Right lung (tissue), 10 donors: Measurements from ENCODE around the gene DUOX1. TPM values are rescaled to one million over a fixed set of nuclear protein-coding genes. Genes with fewer than 3 reads are reported as not detected.
"Not testable (repeated sequence)": the region's sequence is repeated elsewhere in the genome, so short reads cannot be mapped to it uniquely, and the experiment has no call there.

Experiments
- DNase-seq, 2 donors: peaks; one replicate each; pipeline ENCODE4 v3.0.0-alpha.2; 2013
- long read RNA-seq, 8 donors: transcript quantifications; one replicate each; lab custom pipeline, GENCODE V29; 2026
- polyA plus RNA-seq, 5 donors: library from polyadenylated mRNA; unstranded; fragments of 120-200 nt; gene quantifications; one replicate each; pipeline versions ENCODE4 v1.2.1 to v1.2.3, GENCODE V29; 2013; ENCODE audit warnings: inconsistent platforms in 1 of 5, low replicate concordance in 1 of 5; ENCODE audit not compliant: insufficient read length in 5 of 5, insufficient read depth in 1 of 5

The DUOX1 gene
- polyA plus RNA-seq: 1 to 10 TPM; 5.2 to 7.8 (median 6.6) TPM
- long read RNA-seq, donor 1: 0 reads
- long read RNA-seq, donor 2, partial matches to known transcripts: 21 of 26 reads
- long read RNA-seq, donor 2, other reads (novel, unspliced or antisense): 5 of 26 reads
- long read RNA-seq, donor 3: 0 reads
- long read RNA-seq, donor 4: 0 reads
- long read RNA-seq, donor 5, partial matches to known transcripts: 5 of 10 reads
- long read RNA-seq, donor 5, other reads (novel, unspliced or antisense): 5 of 10 reads
- long read RNA-seq, donor 6, partial matches to known transcripts: 5 of 19 reads
- long read RNA-seq, donor 6, other reads (novel, unspliced or antisense): 14 of 19 reads
- long read RNA-seq, donor 7: 0 reads
- long read RNA-seq, donor 8: 0 reads

DNA sequence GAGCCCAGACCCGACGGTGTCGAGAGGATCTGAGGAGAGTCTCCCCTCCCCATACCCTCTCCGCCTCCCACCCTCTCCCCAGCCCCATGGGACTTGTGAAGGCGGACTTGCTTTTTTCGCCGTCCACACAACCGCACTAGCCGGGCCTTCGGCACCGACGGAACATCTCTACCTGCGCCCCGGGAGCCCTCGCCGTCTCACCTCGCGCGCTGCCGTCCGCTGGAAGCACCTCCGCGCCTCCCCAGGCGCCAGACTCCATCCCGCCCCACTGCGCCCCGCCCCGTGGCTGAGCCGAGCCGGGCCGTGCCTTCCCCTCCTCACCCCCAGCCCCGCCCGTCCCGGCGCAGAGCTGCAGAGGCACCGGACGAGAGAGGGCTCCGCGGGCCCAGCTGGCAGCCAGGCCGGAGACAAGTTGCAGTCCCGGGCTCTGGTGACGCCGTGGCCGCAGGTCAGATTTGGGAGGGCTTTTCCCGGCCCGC lies at the start of gene DUOX1, which contains the start of gene DUOXA1:
Gene DUOX1, plus strand, starts transcription at position 344 of the 479 bp plus-strand sequence. CDS start 1,973 bp downstream, outside the sequence.
Gene DUOXA1, minus strand, starts transcription at position 229 of the 479 bp plus-strand sequence. CDS start 6,865 bp downstream, outside the sequence.
- DNase-seq: no peak

DNA sequence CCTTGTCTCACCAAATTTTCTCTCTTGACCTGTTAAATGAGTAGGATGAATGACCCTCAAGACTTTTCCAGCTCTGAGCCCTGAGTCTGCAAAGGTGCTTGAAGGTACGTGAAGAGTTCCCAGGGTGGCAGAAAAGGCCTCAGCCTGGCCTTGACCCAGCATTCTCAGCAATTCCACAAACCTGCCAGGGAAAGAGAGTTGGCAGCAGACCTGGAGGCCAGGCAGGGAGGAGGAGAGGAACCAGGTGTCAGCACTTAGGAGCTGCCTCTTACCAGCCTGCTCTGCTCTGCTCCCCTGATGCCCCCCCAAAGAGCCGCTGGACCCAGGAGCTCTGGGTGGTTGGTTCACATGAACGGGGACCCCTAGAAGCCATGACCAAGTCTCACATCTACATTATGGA lies 49.2 kb upstream of the DUOX1 start:
- not testable (repeated sequence) for DNase-seq

DNA sequence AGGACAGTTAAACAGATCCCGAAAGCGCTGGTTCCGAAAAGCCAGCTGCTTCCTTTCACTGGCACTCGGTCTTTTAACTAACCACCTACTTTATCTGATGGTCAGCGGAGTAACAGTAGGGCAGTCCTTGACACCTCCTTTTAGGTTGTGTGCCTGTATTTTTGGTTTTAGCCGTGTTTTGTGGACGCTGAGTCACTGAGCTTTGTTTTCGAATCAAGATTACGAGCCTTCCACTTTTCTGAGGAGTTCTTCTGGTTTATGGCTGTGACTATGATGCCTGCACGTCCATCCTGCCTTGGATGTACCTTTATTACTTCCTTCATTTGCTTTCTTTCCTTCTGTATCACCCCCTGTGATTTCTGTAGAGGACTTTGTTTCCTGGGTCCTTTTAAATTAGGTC lies 47.4 kb upstream of the DUOX1 start:
- DNase-seq: not testable (repeated sequence)

DNA sequence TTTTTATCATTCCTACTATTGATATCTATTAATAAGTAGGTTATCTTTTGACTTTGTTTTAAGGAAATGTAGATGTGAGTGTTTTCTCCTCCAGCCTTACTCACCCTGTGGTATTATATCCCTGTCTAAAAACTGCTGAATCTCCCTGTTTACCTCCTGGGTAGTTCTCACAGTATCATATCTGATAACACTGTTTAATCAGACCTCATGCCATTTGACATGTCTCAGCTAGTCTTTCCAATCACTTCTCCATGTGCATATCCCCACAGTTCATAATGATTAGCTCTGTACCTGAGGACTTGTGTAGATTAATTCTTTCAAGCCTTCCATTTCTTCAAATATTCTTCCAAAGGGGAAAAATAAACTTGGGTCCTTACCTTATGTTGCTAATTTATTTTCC lies 46.6 kb upstream of the DUOX1 start:
- no peak for DNase-seq

DNA sequence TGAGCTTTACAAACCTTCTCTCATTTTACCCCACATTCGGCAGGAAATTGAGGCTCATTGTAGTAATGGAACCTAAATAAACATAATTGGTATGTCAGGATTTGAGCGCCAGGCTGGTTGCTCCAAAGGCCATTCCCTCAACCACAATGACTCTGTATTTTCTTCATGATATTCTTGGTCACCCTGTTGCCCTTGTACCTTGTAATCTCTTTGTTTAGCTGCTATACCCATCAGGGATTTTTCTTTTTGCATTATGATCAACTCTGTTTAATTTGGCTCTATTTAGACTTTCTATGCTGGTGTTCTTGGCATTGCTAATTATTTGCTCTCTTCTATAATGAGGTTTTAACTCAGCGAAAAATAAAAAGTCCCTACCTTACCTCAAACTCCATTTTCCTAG lies 45.6 kb upstream of the DUOX1 start:
- no peak for DNase-seq

DNA sequence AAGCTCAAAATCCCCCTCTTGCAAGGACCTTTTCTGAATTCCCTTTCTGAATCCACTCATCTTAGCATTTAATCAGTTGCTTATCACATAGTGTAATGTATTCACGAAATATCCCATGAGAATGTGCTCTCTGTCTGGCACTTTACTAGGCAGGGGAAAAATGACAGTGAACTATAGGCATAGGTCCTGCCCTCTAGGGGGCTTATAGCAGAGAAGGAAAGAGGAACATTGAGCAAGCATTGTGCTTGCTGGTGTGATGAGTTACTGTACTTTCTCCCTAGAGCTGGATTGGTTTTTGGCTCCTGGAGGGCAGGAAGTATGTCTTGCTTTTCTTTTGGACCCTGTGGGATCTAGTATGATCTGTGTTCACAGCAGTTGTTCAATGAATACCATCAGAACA lies 42.3 kb upstream of the DUOX1 start:
- no peak for DNase-seq

DNA sequence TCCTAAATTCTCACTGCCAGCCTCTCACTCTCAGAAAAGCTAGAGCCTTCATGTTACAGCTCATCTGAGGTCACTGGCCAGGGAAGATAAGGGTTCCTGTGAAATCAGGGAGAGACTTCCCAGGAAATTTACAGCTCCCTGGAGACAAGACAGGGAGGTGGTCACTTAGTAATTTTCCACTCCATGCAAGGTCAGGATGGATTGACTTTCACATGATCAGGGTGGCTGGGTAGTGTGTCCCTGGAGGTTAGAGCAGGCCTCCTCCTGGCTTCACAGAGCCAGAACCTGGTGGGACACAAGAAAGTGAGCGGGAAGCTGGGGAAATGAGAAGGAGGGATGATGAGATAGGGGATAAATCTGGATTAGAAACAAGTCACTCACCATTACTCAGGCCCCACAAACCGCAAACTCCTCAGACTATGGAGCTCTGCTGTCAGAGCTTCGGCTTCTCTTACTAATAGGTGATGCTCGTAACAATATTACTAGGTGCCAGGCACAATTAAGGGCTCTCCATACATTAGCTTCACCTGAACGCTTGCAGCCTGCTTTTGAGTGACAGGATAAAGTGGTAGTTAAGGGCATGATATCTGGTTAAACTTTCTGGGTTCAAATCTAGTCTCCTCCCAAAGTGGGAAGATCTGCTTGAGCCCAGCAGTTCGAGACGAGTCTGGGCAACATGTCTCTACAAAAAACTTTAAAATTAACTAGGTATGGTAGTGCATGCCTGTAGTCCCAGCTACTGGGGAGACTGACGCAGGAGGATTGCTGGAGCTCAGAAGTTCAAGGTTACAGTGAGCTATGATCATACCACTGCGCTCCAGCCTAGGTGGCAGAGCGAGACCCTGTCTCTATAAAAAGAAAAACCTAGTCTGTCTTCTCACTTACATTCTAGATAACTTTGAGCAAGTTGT lies 40.7 kb upstream of the DUOX1 start:
- no peak for DNase-seq

DNA sequence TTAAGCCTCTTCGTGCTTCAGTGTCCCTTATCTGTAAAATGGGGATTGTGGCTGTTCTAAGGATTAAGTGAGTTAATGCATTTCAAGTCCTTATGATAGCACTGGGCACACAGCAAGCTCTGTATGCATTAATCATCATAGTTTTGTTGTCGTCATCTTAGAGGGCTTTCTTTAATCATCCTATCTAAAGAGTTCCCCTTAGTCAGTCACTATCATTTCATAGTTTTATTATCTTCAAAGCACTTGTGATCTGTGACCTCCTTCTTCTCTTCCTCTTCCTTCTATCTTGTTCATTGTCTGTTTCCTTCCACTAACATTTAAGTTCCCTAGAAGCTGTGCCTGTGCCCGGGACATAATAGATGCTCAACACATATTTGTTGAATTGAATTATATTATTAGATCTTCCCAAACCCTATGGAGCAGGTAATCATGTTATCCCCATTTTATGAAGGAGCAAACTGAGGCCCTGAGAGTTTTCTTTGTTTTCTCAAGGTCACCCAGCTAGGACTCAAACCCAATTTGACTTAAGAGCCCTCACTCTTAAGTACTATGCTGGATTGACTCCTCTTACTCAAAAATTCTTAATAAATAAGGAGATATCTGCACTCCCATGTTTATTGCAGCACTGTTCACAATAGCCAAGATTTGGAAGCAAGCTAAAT lies 40.0 kb upstream of the DUOX1 start:
- no peak for DNase-seq

DNA sequence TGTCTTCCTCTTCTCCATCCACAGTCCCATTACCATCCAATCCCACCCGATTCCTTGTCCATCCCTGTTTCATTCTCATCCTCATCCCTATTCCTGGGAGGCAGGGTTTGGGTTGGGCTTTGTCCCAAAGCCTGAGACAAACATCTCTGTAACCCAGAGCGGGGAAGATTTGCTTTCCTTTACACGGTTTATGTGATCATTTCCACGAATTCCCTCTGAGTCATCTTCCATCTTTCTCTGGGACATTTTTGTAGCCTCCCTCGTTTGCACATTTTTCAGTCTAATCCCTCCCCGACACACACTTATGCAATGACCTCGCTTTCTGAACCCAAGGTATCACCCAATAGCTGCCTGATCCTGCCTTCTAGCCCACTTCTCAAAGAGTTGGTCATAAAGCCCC lies 38.6 kb upstream of the DUOX1 start:
- DNase-seq: no peak

DNA sequence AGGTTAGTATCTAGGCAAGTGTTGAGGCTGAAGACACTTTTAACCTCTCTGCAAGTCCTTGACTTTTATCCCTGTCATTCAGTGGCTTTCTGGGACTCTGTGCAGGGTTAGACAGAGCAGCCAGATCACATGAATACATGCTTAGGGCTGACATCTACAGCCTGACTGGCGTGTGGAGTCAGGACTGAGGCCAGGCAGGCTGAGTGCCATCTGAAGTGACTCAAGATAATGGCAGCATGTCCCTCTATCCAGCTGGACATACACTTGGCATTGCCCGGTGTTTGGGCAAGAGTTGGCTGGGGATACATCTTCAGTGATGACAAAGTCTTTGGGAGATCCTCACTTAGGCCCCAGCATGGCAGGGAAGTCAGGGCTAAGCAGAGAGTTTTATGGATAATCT lies 38.2 kb upstream of the DUOX1 start:
- DNase-seq: no peak

DNA sequence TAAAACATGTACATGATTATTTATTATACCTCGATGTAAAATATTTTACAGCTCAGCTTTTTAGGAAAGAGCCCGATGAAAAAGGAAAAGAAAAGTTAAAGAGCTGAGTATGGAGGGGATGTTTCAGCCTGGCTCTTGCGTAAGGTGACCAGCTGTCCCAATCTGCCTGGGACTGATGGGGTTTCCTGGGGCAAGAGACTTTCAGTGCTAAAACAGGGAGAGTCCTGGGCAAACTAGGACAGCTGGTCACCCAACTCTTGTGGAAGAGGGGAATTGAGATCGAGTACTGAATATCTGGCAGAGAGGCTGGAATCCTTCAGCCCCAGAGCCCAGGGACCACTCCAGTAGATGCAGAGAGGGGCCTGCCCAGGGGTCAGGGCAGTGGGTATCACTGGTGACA lies 36.8 kb upstream of the DUOX1 start:
- no peak for DNase-seq

DNA sequence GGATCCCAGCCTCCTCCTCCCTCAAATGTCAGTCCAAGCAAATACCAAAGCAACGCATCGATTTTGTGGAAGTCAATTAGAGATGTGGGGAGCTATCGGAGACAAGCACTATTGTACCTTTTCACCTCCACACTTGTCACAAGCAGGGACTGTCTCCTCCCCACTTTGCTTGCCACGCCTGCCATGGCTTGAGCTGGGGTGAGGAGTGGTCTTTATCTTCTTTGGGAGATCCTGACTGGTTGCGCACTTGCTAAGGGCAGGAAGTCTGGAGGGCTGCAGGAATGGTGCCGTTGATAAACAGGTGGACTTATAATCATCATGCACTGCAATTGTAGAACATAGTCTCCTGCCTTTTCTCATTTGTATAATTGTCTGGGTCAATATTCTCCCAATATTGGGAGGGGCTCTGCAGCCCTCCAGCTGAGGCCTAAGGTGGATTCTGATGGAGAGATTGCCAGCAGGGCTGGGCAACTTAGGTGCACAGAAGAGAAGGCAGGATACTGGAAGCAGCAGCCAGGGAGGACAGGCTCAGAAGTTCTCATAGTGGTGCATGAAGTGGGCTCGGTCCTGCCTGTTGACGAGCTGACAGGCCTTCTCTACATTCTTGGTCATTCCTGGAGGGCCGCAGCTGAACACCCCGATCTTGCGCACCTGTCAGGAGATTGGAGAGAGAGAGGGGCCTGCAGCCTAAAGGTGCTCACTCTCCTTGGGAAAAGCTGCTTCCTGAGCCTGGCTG lies 36.0 kb upstream of the DUOX1 start:
- no peak for DNase-seq

DNA sequence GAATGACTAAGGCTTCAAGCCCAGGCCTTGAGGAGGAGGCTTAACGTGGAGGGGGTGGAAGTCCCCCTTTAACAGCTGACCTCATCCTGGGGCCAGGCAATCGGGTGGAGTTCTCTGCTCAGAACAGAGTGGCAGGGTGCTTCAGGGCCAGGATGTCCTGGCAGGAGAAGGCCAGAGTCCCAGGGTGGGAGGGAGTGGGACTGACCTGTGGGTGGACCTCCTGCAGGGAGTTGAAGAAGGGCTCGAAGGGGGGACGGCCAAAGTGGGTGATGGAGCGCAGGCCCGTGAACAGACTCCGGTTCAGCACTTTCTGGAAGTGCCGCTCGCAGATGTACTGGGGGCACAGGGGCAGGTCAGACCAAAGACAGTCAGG lies 35.5 kb upstream of the DUOX1 start:
- DNase-seq: no peak

DNA sequence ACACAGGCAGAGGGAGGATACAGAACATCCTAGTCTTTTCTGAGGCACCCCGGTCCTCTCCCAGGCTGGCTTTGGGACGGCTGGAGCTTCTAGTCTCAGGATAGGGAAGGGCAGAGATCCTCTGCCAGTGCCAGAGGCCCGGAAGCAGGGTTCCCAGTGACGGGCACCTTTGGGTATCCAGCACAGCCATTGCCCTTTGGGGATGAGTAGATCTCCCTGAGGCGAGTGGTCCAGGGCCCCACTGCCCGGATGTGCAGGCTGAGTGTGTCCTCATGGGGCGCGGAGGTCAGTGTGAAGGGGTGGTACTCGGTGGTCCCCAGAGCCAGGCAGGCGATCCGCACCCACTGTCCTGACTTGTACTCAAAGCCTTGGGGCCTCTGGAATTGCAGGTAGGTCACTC lies 34.1 kb upstream of the DUOX1 start:
- DNase-seq: no peak

DNA sequence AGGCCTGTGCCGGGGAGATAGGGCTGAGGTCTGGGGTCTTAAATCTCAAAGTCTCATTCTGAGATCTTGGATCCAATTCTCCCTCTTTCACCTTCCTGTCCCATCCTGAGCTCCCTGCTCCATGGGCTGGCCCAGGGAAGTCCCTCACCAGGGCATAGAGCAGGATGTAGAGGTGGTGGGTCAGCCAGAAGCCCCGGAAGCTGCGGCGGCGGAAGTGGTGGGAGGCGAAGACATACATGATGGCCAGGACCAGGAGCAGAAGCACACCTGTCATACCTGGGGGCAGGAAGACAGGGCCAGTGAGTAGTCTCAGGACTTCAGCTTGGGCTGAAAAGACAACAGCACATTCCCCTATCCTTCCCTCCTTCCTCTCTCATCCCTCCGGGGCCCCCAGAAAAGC lies 32.3 kb upstream of the DUOX1 start:
- no peak for DNase-seq

DNA sequence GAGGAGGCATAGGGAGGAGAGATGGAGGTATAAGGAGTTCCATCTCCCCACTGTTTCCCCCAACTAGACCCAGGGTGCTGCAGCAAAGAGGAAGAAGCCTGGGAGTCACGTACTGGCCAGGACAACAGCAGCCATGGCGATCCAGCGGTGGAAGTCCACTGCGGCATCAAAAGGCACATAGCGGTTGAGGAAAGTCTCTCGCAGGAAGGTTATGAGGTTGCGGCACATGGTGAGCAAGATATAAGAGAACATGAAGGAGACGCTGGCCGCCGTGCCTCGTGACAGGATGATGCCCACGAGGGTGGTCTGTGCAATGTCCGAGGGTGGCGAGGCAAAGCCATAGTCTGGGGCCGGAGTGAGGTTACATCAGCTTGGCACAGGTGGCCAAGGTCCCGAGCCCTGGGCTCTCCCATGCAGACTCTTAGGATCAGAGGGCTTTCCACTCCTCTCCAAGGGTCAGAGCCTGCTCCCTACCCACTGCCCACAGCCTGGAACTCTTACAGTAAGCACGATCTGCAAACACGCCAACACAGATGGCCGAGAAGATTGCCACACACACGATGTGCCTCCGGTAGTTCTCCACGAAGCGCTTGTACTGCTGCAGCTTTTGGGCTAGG lies 30.1 kb upstream of the DUOX1 start:
- no peak for DNase-seq

DNA sequence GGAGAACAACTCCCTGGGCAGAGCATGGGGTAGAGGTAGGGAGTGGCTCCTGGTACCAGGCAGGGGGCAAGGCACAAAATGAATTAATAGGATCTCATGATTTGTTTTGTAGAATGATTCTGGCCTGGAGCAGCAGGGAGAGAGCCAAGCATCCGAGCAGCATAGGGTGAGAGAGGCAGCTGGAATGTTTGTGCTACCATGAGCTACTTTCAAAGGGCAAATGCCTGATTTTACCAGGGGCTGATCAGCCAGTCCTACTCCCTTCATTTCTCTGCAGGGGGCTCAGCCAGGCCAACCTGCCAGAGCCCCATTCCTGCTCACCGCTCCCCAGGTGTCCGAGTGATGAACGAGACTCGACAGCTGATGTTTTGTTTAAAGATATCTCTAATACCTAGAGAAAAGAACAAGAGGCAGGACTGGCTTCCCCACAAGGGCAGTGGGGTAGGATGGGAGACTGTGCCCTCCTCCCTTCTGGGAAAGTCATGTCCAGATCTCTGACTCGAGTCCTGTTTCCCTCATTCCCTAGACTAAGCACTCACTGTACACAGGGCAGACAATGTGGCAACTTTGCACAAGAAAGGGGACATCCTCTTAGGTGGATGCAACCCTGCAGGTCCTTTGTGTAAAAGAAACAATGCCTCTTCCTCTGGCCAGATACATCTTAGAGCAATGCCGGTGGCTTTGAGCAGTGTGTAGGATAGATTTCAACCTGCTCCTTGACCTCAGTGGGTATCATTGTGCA lies 28.7 kb upstream of the DUOX1 start:
- DNase-seq: no peak

DNA sequence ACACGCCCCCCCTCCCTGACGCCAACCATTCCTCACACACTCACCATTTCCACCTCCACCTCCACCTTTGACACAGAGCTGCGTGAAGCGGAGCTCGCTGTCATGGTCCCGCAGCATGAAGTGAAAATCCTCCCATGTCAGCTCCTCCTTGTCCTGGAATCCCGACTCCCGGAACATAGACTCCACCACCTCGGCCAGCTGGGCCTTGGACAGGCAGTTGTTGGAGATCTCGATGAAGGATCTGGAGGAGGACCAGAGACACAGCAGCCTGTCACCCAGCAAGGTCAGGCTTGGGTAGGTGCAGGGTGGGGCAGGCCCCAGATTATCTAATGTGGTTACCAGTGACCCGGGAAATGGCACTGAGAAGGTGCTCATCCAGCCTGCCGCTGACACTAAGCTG lies 28.0 kb upstream of the DUOX1 start:
- no peak for DNase-seq

DNA sequence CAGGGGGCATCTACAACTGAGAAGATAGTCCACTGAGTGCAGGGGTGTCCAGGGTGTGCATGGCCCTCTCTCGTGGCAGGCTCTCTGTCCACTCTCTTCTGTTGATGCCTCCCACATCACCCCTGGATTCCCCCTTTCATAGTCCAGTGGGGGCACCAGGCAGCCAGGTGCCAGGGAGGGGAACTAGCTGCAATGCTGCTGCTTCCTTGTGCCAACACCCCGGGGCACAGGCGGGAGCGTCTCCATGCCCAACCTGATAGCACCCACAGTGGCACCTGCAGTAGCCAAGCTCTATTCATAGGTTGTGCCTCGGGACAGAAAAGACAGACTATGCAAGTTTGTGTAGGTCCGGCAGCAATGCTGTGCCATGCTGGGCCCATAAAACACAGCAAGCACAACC lies 27.6 kb upstream of the DUOX1 start:
- DNase-seq: no peak

DNA sequence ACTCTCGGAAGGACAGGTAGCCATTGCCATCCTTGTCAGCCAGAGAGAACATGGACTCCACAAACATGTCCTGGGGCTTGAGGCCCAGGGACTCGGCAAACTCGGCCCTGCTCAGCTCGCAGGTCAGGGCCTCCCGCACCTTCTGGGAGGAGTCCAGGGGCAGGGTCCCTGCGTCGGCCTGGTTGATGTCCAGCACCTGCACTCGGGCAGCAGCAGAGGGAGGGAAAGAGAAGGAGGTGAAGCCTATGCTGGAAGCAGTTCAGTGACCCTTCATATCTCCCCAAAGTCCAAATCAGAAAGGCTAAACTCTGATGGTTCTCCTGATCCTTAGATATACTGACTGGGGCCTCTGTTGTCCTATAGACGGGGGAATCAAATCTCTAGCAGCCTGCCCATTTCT lies 25.6 kb upstream of the DUOX1 start:
- not testable (repeated sequence) for DNase-seq
